Measurements from ENCODE around the gene TMEM95. TPM values are rescaled to one million over a fixed set of nuclear protein-coding genes. Genes with fewer than 3 reads are reported as not detected.
"Not testable (repeated sequence)": the region's sequence is repeated elsewhere in the genome, so short reads cannot be mapped to it uniquely, and the experiment has no call there.

TMEM95 gene
- total RNA-seq, 1 donor from 2014 or later: not detected

GRCh38 chr17:7323731-7324437 lies 31.1 kb upstream of the TMEM95 start:
- peak; percentile 52 for DNase-seq

- DNase-seq: no peak
These were observed 30.5 kb upstream of the TMEM95 start for GRCh38 chr17:7324438-7324779.

DNA sequence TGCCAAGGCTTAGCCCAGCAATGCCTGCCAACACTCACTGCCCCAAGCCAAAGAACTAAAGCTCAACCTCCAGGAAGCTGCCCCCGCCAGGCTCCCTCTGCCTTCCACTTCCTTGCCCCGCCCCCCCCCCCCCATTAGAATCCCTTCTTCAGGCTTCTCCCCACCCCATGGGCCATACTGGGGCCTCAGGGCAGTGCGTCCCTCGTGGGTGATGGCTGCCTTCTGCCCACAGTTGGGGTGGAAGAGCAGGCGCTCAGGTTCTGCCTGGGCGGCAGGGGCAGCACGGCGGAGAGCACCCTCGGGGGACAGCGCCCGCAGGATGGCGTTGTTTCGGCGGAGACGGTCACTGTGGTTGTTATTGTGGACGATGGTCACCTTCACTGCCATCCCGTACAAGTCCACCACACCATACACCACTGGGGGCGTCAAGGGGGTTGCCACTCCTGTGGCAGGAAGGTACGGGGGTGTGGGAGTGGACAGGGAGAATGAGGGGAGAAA lies 29.9 kb upstream of the TMEM95 start:
- no peak for DNase-seq

GRCh38 chr17:7326186-7326585 lies 28.8 kb upstream of the TMEM95 start:
- DNase-seq: no peak

- DNase-seq: no peak
These were observed 27.9 kb upstream of the TMEM95 start for GRCh38 chr17:7327056-7327455.

- no peak for DNase-seq
These were observed 27.5 kb upstream of the TMEM95 start for GRCh38 chr17:7327501-7327900.

DNA sequence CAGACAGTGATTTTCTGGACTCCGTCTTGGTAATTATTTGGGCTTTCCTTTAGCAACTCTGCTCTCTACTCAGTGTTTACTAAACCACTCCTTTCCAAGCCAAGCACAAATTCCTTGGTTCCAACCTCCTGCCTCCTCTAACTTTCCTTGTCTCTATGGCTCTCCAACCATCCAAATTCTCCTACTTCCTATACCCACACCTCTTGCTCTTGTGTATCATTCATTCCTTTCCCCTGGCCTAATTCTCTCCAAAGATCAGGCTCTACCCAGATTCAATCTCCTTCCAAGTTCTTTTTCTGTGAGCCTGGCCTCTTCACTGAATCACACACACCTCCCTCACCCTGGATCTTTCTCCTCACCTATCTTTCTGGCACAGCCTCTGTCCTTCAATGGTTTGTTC lies 26.9 kb upstream of the TMEM95 start:
- DNase-seq: no peak

- no peak for DNase-seq
These were observed 26.0 kb upstream of the TMEM95 start, which contains the start of gene NEURL4 for GRCh38 chr17:7328840-7329373. Gene NEURL4, minus strand, starts transcription at chr17:7329335. Its CDS starts 23 bp downstream, at chr17:7329312.

- peak; percentile 99 for DNase-seq
These were observed 25.5 kb upstream of the TMEM95 start for GRCh38 chr17:7329374-7329996.

DNA sequence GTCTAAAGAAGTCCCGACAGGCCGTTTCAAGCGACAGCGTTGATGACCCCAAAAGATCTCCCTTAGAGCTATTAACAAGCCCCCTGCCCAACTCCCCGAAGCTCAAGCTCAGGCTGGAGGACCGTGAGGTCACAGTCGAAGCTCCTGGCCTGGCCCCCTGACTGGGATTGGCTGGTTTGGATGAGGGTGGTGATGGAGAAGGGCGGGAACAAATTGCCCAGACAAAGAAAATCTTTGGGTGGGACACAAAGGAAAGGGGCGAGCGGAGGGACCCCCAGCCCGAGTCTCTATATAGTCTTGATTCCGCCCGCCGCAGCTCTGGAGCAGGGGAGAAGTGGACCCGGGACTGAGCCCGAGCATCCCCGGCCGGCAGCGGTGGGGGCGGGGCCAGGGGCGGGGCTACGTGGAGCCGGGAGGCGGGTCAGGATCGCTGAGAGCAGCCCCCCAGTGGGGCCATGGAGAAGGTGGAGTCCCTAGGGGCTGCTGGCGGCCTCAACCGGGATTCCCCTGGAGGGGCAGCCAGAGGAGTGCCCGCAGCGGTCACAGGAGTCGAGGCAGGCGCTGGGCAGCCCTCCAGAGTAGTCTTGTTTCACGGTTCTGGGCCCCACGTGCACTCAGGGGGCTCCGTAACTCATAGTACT lies 24.8 kb upstream of the TMEM95 start:
- DNase-seq: peak; percentile 94

- DNase-seq: no peak
These were observed 24.3 kb upstream of the TMEM95 start for GRCh38 chr17:7330638-7331015.

DNA sequence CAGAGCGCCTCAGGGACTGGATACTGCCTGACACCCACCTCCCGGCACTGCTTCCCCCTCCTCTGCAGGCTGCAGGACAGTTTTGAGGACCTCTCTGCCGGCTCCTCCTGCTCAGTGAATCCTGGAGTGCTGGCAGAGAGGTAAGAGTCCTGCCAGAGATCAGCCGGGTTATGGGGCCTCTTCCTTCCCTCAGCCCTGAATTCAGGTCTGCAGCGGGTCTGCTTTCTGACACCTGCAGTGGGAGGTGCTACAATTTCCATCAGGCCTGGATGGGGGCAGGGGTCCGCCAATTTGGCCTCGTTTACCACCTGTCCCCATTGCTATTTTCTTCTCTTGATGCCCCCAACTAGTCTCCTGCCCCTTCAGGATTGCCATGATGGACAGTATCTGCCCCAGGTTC lies 22.8 kb upstream of the TMEM95 start:
- no peak for DNase-seq

DNA sequence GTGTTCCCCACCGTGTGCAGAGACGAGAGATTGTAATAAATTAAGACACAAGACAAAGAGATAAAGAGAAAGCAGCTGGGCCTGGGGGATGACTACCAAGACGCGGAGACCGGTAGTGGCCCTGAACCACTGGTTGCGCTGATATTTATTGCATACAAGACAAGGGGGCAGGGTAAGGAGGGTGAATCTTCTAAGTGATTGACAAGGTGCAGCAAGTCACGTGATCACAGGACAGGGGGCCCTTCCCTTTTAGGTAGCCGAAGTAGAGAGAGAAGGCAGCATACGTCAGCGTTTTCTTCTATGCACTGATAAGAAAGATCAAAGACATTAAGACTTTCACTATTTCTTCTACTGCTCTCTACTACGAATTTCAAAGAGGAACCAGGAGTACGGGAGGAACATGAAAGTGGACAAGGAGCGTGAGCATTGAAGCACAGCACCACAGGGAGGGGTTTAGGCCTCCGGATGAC lies 22.3 kb upstream of the TMEM95 start:
- not testable (repeated sequence) for DNase-seq

- DNase-seq: no peak
These were observed 19.9 kb upstream of the TMEM95 start for GRCh38 chr17:7334938-7335538.

- DNase-seq: not testable (repeated sequence)
These were observed 19.2 kb upstream of the TMEM95 start for GRCh38 chr17:7335765-7336164.

DNA sequence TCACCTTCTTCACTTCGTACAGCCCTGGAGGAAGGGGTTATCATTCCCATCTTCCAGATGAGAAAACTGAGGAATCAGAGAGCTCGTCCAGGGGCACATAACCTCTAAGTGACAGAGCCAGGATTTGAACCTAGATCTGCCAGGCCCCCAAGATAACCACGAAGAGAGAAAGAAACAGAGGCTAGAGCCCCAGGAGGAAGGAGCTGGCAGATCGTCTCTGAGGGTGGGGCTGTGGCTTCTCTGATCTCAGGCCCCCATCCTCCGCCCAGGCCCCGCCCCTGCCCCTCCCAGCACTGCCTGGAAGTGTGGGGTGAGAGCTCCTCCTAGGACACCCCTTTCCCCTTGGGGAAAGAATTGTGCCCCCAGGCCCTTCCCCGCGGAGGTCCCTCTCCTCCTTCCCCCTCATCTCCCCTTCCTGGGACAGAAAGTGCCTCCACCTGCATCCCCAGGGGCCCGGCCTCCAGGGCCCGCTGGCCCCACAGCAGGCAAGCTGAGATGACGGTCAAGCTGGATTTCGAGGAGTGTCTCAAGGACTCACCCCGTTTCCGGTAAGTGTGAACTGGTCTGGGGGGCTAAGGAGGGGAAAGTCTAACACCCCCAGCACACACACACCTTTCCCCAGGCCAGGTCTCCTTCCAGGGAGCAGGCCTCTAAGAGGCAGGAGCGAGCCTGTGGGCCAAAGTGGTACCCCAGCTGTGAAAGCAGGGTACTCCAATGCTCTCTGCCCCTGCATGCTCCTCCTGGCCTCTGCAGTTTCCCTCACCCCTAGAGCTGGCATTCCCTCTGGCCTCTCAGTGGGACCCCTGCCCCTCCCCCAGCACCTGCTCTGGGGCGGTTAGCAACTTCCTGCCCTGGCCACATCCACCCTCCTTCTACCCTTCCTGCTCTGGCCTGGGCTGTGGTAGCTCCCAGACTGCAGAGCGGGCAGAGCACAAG lies 18.4 kb upstream of the TMEM95 start, which contains the start of gene ACAP1:
ACAP1 (plus strand) TSS at position 290 of the 936 bp plus-strand sequence; CDS start at position 496, 206 bp downstream.
- DNase-seq: no peak

DNA sequence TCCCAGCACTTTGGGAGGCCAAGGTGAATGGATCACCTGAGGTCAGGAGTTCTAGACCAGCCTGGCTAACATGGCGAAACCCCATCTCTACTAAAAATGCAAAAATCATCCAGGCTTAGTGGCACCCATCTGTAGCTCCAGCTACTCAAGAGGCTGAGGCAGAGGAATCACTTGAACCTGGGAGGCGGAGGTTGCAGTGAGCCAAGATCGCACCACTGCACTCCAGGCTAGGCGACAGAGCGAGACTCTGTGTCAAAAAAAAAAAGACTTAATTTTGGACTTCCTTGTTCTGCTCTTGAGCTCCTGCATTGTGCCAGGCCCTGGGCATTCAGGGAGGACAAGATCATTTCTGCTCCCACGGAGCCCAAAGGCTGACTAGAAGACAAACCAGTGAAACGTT lies 17.4 kb upstream of the TMEM95 start:
- not testable (repeated sequence) for DNase-seq

GRCh38 chr17:7340179-7340578 lies 14.8 kb upstream of the TMEM95 start:
- DNase-seq: no peak

DNA sequence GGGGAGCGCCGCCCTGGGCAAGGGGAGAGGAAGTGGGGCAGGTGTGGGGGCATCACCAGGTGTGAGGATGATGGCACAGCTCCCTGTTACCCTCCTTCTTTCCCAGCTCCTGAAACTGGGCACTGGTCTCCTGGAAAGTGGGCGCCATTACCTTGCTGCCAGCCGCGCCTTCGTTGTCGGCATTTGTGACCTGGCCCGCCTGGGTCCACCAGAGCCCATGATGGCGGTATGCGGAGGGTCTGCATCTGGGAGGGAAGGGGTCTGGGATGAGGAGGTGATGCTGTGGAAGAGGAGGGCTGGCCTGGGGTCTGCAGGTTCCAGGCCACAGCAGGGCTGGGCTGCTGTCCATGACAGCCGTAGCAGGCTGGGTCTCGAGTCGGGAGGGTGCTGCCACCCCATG lies 13.1 kb upstream of the TMEM95 start:
- no peak for DNase-seq

DNA sequence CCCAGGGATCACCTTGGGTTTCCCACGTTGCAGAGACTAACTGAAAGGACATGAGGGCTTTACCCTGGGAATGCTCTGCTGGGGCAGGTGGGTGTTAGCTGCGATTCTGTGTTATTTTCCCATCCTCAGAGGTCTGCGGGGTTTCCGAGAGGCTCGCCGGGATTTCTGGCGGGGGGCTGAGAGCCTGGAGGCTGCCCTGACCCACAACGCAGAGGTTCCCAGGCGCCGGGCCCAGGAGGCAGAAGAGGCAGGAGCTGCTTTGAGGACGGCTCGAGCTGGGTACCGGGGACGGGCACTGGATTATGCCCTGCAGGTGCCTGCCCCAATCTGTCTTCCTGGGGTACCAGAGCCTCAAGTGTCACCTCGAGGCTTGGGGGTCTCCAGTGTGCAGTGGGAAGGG lies 11.7 kb upstream of the TMEM95 start:
- no peak for DNase-seq

Measured in tongue (tissue), 2 donors.